ENCODE results near the gene RAP1GAP2.

DNA sequence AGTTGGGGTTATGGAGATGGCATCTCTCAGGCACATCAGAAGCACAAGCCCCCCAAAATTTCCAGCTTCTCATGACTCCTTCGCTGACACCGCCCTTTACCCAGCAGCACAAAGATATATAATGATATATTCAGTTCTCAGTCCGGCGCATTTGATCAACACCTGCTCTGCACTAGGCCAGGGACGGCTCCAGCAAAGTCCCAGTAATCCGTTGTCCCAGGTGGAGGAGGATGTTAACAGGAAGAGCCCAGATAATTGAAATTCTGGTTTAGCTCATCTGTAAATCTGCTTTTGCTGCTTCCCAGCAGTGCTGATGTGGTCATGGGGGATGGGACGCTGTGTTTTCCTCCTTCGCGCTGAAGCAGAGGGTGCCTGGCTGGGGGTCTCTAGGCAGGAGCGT, 135.6 kb downstream of the RAP1GAP2 start:
- no peak for TF ChIP-seq POLR2AphosphoS5 (IDR thresholded peaks at IDR 0.05)
- no peak for TF ChIP-seq EP300 (IDR thresholded peaks at IDR 0.05)
- no peak for TF ChIP-seq CTCF (IDR thresholded peaks at IDR 0.05)
